ENCODE results near the gene DNAJB8. TPM values are rescaled to one million over a fixed set of nuclear protein-coding genes. Genes with fewer than 3 reads are reported as not detected.

DNAJB8 gene
- total and polyA plus RNA-seq, 12 donors: not detected

DNA sequence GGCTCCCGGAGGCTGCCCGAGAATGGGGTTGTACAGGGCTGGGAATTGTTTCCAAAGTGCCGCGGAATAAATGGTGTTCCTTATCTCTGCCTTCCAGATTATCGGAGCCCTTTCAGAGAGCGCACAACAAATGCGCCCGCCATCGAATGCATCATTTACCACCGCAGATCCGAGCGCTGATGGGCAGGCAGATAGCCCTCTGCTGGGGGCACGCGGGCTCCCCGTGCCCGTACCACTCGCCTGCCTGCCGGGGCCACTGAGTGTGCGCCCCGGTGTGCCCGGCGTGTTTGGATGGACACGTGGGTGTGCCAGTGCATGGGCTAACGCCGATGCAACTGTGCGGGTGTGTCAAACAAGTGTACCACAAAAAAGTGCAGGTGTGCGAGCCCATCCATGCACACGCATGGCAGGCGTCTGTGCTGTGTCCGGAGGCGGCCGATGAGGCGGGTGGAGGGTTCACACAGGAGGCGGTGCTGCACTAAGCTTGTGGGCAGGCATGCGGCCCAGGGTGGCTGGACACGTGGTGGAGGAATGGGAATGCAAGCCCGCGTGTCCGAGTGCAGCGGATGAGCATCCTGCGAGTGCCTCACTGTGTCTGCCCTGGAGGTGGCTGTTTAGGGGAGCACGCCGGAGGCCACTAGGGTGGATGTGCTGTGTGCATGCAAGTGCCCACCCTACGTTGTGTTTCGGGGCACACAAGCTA lies 30.1 kb upstream of the DNAJB8 start:
- 28 to 42% methylated on average over 45 of the region's 45 CpGs for WGBS, 2 donors
- H3K4me3 ChIP-seq: peak overlapping the region in 8 of 10 donors; percentile 44 to 65 (median 55)
- peaks cover 0 to 6% (median 0%) of the 10 kb centered on the region in 9 donors for H3K36me3 ChIP-seq
- DNase-seq (no peak), ATAC-seq (peak; percentile 32 to 49 (median 43))
- no peak overlapping the region for H3K27ac ChIP-seq
- TF ChIP-seq, protein P1, sequence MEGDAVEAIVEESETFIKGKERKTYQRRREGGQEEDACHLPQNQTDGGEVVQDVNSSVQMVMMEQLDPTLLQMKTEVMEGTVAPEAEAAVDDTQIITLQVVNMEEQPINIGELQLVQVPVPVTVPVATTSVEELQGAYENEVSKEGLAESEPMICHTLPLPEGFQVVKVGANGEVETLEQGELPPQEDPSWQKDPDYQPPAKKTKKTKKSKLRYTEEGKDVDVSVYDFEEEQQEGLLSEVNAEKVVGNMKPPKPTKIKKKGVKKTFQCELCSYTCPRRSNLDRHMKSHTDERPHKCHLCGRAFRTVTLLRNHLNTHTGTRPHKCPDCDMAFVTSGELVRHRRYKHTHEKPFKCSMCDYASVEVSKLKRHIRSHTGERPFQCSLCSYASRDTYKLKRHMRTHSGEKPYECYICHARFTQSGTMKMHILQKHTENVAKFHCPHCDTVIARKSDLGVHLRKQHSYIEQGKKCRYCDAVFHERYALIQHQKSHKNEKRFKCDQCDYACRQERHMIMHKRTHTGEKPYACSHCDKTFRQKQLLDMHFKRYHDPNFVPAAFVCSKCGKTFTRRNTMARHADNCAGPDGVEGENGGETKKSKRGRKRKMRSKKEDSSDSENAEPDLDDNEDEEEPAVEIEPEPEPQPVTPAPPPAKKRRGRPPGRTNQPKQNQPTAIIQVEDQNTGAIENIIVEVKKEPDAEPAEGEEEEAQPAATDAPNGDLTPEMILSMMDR (IDR thresholded peaks at IDR 0.05): no peak
- peaks cover 3 to 37% (median 35%) of the 10 kb centered on the region in 9 donors for H3K4me1 ChIP-seq
- peaks cover 0 to 3% (median 0%) of the 10 kb centered on the region in 11 donors for H3K9me3 ChIP-seq
- intact Hi-C loops (cut with DNase I): loop anchor here (2.0 to 10.0 kb wide), 11 partner anchors 69 to 412 kb away; no protein-coding TSS in a partner anchor
- H3K27me3 ChIP-seq: peaks cover 11 to 91% (median 56%) of the 10 kb centered on the region in 7 donors

DNA sequence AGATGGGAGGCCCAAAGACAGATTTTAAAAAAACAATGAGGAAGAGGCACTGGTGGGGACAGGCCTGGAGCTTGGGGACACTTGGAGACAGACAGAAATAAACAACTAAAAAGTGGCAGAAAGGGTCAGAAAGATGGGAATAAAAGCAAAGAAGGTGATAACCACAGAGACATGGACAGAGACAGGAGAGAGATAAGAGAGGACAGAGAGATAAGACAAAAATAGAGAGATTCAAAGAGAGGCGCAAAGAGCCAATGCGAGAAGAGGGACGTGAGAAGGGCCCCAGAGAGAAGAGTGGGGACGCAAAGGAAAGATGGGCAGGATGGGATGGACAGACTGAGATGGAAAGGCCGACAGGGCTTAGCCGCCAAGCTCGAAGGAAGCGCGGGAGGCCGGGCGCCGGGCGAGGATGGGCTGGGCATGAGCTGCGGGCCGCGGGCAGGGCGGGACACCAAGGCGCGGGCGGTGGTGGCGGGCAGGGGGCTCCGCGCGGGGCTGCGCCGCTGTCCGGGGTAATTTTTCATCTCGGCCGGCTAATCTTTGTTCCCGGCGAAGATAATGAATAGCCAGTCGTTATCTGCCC lies 29.4 kb upstream of the DNAJB8 start:
- 55 to 66% methylated on average over 32 of the region's 32 CpGs for WGBS, 2 donors
- intact Hi-C loops (cut with DNase I): loop anchor here (2.0 to 10.0 kb wide), 11 partner anchors 69 to 411 kb away; no protein-coding TSS in a partner anchor
- H3K27me3 ChIP-seq: peaks cover 13 to 96% (median 62%) of the 10 kb centered on the region in 7 donors
- no peak overlapping the region for H3K27ac ChIP-seq
- peaks cover 3 to 44% (median 38%) of the 10 kb centered on the region in 9 donors for H3K4me1 ChIP-seq
- H3K4me3 ChIP-seq: no peak overlapping the region
- TF ChIP-seq, protein P1 (IDR thresholded peaks at IDR 0.05): no peak
- H3K36me3 ChIP-seq: peaks cover 0 to 6% (median 0%) of the 10 kb centered on the region in 9 donors
- DNase-seq (no peak), ATAC-seq (no peak)
- peaks cover 0 to 3% (median 0%) of the 10 kb centered on the region in 11 donors for H3K9me3 ChIP-seq

DNA sequence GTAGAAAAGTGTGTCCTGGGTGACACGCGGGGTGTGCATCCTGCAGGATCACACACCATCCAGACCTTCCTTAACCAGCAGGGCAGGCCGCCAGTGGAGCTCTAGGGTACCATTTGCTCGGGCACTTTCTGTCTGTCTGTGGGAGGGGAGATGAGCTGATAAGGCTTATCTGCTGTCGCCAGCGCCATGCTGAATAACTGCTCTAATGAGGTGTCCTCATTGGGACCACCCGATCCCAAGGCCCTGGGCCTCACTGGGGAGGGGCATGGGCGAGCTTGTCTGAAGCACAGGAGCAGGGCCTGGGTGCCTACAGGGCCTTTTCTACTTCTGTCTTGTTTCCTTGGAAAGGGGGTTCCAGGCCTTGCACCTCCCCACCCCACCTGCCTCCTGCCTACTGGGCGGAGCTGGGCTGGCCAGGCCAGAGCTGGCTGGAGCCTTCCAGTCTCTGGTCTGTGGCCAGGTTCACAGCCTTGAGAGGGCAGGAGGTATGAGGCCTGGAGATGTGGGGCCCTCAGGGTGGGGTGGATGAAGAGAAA lies 28.8 kb upstream of the DNAJB8 start:
- WGBS, 2 donors: 84 to 95% methylated on average over 9 of the region's 9 CpGs
- DNase-seq (no peak), ATAC-seq (no peak)
- intact Hi-C loops (cut with DNase I): loop anchor here (5.0 to 10.0 kb wide), 10 partner anchors 68 to 411 kb away; no protein-coding TSS in a partner anchor
- H3K4me3 ChIP-seq: no peak overlapping the region
- H3K9me3 ChIP-seq: peaks cover 0 to 3% (median 0%) of the 10 kb centered on the region in 11 donors
- H3K27me3 ChIP-seq: peaks cover 13 to 100% (median 66%) of the 10 kb centered on the region in 7 donors
- no peak overlapping the region for H3K27ac ChIP-seq
- H3K4me1 ChIP-seq: peaks cover 5 to 48% (median 44%) of the 10 kb centered on the region in 9 donors
- H3K36me3 ChIP-seq: peaks cover 0 to 6% (median 0%) of the 10 kb centered on the region in 9 donors
- TF ChIP-seq, protein P1 (IDR thresholded peaks at IDR 0.05): no peak

DNA sequence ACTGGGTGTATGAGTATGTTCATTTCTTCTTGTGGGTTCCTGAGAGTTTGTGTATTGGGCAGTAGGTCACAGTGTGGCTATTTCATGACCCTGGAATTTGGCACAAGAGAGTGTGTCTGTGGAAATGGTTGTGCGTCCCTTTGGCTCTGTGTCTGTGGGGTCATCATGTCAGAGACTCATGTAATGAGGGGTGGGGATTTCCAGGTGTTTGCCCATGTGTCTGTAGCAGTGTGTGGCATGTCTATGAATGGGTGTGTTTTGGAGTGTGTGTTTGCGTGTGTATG lies 27.6 kb upstream of the DNAJB8 start:
- H3K27ac ChIP-seq: no peak overlapping the region
- 85 to 91% methylated on average over 2 of the region's 2 CpGs for WGBS, 2 donors
- peaks cover 10 to 60% (median 48%) of the 10 kb centered on the region in 9 donors for H3K4me1 ChIP-seq
- DNase-seq (no peak), ATAC-seq (no peak)
- intact Hi-C loops (cut with DNase I): loop anchor here in 7 of 10 donors (5.0 to 10.0 kb wide), 6 partner anchors 180 to 410 kb away; no protein-coding TSS in a partner anchor
- H3K27me3 ChIP-seq: peaks cover 13 to 100% (median 70%) of the 10 kb centered on the region in 7 donors
- H3K9me3 ChIP-seq: no peaks in the 10 kb centered on the region
- H3K36me3 ChIP-seq: peaks cover 0 to 6% (median 0%) of the 10 kb centered on the region in 9 donors
- TF ChIP-seq, protein P1 (IDR thresholded peaks at IDR 0.05): no peak
- H3K4me3 ChIP-seq: no peak overlapping the region
